ENCODE results near the gene TMPRSS4.

DNA sequence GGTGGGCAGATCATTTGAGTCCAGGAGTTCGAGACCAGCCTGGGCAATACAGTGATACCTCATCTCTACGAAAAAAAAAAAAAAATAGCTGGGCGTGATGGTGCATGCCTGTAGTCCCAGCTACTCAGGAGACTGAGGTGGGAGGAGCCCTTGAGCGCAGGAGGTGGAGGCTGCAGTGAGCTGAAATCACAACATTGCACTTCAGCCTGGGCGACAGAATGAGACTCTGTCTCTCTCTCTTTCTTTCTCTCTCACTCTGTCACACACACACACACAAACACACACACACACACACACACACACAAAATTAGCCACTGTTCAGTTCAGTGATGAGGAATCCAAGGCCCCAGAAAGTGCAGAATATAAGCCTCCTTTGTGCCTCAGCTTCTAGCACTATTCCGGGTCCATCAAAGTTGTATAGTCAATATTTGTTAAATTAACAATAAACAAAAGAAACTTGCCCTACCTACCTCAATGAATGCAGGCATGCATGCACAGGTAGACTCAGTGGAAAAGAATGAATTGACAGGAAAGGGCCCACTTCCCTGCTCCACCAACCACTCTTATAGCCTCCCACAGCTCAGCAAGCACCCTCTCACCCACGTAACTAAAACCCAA is 13.8 kb downstream of the TMPRSS4 start:
- TF ChIP-seq POLR2A (IDR thresholded peaks at IDR 0.05) (no peak), POLR2AphosphoS5 (IDR thresholded peaks at IDR 0.05) (no peak)
- TF ChIP-seq, protein P1, sequence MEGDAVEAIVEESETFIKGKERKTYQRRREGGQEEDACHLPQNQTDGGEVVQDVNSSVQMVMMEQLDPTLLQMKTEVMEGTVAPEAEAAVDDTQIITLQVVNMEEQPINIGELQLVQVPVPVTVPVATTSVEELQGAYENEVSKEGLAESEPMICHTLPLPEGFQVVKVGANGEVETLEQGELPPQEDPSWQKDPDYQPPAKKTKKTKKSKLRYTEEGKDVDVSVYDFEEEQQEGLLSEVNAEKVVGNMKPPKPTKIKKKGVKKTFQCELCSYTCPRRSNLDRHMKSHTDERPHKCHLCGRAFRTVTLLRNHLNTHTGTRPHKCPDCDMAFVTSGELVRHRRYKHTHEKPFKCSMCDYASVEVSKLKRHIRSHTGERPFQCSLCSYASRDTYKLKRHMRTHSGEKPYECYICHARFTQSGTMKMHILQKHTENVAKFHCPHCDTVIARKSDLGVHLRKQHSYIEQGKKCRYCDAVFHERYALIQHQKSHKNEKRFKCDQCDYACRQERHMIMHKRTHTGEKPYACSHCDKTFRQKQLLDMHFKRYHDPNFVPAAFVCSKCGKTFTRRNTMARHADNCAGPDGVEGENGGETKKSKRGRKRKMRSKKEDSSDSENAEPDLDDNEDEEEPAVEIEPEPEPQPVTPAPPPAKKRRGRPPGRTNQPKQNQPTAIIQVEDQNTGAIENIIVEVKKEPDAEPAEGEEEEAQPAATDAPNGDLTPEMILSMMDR (IDR thresholded peaks at IDR 0.05) = no peak

Measured in breast epithelium (tissue), 3 donors.